Measurements from ENCODE around the gene BRSK1.

The BRSK1 gene

DNA sequence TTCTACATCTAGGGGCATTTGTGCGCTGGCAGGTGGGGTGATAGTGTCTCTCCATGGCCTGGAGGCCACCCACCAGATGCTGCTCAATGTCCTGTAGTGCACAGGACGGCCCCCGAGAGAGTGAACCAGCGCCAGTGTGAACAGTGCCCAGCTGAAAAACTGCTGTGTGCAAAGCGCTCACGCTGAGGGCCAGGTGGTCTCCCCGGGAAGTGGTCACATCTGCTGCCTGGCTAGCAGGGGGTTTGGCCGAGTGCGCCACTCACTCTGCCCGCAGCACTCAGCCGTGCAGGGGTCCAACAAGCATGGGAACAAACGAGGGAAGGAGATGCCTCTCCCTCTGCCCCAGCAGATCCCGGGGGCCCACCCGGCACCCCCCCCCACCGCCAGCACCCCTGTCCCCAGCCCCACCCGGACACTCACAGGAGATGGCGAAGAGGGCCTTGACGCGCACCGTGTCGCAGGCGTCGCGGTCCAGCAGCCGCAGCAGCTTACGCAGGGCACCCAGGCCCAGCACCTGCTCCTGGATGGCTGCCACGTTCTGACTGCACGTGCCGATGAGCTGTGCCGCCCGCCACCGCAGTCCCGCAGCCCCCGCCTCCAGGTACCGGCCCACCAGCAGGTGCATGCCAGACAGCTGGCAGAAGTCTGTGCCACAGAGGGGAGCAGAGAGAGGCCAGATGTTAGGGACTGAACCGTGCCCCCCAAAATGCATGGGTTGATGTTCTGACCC is 9.7 kb upstream of the BRSK1 start:
- no peak for DNase-seq (ENCODE audit: low read depth in 2 of 2)

DNA sequence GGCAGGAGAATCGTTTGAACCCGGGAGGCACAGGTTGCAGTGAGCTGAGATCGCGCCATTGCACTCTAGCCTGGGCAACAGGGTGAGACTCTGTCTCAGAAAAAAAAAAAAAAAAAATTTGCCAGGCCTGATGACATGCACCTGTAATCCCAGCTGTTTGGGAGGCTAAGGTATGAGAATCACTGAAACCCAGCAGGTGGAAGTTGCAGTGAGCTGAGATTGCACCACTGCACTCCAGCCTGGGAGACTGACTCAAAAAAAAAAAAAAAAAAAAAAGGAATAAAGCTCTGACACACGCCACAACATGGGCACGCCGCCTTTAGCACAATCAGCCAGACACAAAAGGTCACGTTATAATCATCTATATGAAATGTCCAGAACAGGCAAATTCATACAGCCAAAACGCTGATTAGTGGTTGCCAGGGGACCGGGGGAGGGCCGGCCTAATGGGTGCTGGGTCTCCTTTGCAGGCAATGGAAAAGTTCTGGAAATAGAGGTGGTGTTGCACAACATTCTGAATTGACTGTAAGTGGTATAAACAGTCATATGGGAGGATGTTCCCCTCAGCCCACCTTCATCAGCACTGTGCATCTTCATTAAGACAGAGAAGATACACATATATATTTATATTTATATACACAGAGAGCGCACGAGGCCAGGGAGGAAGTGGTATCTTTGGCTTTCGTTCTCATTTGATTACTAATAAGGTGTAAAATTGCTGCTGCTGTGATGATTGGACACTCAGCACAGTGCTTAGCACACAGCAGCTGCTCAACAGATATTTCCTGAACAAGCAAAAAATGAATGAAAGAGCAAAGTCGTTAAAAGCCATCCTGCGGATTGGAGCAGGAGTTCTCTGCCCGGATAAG is 7.7 kb upstream of the BRSK1 start:
- no peak for DNase-seq (ENCODE audit: low read depth in 2 of 2)

DNA sequence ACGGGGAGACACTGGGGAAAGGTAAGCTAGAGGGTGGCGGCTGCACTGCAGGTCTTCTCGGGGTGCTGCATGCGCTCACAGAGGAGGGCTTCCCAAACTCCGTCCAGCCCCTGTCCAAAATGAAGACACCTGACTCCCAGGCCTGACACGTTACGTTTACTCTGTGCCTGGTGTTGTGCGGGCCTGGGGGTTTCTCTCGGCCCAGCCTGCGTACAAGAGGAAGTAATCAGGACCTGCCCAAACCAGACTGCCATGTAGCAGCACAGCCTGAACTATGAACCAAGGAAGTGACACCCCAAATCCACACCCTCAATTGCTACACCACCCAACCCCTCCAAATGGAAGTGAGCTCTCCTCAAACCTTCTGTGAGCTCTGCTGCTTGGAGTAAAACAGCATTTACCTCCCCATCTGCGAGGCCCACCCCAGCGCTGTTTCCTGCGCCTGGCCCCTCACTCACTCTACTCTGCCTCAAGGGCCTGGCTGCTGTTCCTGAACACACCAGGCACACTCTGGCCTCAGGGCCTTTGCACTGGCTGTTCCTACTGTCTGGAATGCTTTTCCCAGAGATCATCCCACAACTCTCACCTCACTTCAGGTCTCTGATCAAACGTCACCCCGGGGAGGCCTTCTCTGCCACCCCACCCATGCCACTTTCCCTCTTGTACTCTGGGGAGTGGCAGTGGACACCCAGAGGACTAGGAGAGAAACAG is 6.9 kb upstream of the BRSK1 start:
- no peak for DNase-seq (ENCODE audit: low read depth in 2 of 2)

DNA sequence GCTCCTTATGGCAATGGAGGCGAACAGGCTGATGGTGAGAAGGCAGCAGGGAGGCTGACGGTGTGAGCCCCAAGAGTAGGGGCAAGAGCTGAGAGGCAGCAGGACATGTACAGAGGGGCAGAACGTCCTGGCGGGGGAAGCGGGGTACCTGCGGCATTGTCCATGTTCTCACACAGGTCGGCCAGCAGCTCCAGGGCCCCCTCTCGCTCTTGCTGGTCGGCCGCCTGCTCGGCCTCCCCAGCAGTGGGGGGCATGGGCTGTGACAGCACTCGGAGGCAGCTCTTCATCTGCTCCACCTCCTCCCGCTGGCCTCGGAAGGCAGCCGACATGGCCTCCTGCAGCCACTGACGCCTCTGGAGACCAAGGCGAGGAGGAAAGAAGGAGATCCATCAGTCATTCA is 6.3 kb upstream of the BRSK1 start:
- no peak for DNase-seq (ENCODE audit: low read depth in 2 of 2)

DNA sequence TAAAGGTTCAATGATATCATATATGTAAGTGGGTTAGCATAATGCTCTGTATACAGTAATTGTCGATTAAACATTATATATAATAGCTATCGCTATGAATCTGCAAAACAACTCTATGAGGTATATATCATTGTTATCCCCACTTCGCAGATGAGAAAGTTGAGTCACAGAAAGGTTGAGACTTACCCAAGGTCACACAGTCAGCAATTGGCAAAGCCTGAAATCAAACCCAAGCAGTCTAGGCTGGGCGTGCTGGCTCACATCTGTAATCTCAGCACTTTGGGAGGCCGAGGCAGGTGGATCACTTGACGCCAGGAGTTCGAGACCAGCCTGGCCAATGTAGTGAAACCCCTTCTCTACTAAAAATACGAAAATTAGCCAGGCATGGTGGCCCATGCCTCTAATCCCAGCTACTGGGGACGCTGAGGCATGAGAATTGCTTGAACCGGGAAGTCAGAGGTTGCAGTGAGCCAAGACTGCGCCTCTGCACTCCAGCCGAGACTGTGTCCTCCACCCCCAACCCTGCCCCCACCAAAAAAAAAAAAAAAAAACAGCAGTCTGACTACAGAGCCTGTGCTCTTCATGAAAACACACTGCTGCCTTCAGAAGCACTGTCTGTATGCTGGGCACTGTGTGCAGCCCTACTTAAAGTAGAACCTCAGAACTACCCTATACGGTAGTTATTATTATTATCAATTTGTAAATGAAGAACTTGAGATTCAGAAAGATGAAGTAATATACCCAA is 5.2 kb upstream of the BRSK1 start:
- no peak for DNase-seq (ENCODE audit: low read depth in 2 of 2)

DNA sequence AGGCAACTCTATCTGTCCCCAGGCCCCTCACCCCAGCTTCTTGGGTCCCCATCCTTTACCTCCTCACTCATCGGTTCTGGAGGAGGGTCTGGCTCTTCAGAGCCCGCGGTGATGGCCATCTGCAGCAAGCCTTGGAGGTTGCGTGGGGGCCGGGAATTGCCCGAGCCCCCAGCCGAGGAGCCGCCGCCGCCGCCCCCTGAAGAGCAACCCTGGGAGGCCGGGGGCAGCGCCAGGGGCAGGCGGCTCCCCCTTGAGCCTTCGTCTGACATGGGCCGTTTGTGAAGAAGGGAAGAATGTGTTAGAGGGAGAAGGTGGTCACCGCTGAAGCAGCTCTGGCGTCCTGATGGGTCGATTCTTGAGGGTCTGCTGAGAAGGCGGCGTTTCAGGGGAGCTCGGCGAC is 4.5 kb upstream of the BRSK1 start:
- no peak for DNase-seq (ENCODE audit: low read depth in 2 of 2)

DNA sequence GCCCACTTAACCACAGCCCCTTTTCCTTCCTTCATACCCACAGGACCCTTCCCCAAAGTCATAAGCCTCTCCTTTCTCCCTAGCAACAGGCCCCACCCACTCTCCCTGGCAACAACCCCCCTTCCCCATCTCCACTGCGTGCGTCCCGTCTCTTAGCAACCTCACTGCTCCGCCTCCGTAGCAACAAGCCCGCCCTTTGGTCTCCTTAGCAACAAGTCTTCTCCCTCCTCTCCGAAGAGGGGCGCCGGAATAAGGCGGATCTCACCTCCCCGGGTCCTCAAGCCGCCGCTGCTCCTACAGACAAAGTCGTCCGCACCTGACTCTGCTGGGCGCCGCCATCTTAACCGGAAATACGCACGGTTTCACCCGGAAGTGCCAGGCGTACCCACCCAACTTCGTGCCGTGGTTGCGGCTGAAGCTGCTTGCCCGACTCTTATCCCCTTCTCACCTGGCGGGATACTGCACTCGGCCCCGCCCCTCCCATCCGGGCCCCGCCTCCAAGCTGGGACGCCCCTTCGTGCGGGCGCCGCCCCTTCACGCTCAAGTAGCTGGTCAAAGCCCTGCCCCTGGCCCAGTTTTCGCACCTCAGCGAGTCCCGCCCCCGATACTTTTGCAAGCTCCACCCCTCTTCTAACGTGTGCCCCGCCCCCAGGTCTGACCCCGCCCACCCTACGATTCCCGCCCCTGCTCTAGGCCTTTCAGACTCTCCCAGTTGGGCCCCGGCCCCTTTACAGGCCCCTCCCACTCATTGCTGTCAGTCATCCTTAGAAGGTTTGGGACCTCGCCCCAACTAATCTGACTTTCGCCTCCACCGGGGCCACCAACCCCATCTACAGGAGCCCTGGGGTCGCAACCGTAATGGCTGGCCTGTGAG is 3.8 kb upstream of the BRSK1 start, which contains the start of gene HSPBP1:
TSS of gene HSPBP1 (minus strand) at position 341 of the 874 bp plus-strand sequence. CDS start 502 bp downstream, outside the sequence.
- peak; percentile 90 to 93 for DNase-seq (ENCODE audit: low read depth in 2 of 2)

DNA sequence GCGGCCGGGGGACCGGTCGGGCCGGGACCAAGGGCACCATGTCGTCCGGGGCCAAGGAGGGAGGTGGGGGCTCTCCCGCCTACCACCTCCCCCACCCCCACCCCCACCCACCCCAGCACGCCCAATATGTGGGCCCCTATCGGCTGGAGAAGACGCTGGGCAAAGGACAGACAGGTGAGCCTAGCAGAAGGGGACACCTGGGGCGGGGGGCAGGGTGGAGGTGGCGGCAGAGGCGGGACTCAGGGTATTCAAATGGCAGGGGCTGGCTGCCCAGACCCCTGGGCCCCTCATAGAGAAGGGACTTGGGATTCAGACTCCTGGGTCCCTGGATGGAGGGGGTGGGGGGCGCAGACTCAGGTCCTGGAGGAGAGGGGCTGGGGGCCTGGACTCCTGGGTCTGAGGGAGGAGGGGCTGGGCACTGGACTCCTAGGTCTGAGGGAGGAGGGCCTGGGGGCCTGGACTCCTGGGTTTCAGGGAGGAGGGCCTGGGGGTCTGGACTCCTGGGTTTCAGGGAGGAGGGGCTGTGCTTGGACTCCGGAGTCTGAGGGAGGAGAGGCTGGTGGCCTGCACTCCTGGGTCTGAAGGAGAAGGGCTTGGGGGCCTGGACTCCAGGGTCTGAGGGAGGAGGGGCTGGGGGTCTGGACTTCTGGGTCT is 735 bp downstream of the BRSK1 start:
- DNase-seq (ENCODE audit: low read depth in 2 of 2): no peak

GRCh38 chr19:55285229-55285890 is 1.6 kb downstream of the BRSK1 start:
- no peak for DNase-seq (ENCODE audit: low read depth in 2 of 2)

GRCh38 chr19:55287361-55288079 is 3.7 kb downstream of the BRSK1 start:
- no peak for DNase-seq (ENCODE audit: low read depth in 2 of 2)

GRCh38 chr19:55289117-55289796 is 5.5 kb downstream of the BRSK1 start:
- no peak for DNase-seq (ENCODE audit: low read depth in 2 of 2)

DNA sequence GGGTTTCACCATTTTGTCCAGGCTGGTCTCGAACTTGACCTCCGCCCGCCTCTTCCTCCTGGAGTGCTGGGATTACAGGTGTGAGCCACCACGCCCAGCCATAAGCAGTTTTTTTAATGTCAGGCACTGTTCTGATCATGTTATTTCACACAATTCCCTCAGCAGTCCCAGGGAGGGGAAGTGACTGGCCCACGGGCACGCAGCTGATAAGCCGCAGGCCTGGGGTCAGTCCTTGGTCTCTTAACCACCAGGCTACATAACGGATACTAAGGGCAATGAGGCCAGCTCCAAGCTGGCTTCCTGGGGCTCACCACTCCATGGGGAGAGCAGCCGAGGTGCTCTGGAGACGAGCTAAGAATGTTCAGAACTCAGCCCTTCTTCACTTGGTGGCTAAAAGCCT is 13.5 kb downstream of the BRSK1 start:
- no peak for DNase-seq (ENCODE audit: low read depth in 2 of 2)

GRCh38 chr19:55299991-55300390 is 16.2 kb downstream of the BRSK1 start:
- no peak for DNase-seq (ENCODE audit: low read depth in 2 of 2)

DNA sequence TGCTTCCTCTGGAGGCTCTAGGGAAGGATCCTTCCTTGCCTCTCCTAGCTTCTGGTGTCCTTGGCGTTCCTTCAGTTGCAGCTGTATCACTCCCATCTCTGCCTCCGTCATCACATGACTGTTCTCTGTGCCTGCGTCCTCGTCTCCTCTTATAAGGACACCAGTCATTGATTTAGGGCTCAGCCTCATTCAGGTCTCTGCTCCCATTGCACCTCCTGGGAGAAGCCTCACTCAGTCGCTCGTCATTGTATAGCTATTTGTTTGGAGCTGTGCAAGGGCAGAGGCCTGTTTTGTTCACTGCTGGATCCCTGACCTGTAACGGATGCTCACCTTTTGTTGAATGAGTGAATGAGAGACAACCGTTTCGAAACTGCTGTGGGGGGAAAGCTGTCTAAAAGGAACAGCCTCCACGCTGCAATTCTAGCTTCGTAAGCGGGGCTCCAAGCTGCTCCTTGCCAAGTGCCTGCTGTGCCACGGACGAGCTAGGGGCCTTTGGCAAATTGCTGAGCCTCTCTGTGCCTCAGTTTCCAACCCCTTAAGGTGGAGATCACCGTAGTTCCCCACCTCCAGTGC is 17.2 kb downstream of the BRSK1 start:
- no peak for DNase-seq (ENCODE audit: low read depth in 2 of 2)

- DNase-seq (ENCODE audit: low read depth in 2 of 2): peak; percentile 86 to 97
Measured at GRCh38 chr19:55301459-55302317, 17.9 kb downstream of the BRSK1 start.

DNA sequence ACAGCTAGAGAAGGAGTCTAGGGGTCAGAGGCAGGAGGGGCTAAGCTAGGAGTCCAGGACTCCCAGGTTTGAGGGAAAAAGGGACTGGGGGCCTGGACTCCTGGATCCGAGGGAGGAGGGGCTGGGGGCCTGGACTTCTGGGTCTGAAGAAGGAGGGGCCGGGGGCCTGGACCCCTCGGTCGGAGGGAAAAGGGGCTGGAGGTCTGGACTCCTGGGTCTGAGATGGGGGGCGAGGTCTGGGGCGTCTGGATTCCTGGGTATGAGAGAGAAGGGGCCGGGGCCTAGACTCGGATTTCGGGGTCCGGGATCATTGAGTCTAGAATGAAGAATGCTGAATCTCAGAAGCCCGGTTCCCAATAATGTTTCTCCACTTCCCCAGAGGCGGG is 18.5 kb downstream of the BRSK1 start:
- no peak for DNase-seq (ENCODE audit: low read depth in 2 of 2)

GRCh38 chr19:55303477-55303876 is 19.7 kb downstream of the BRSK1 start:
- DNase-seq (ENCODE audit: low read depth in 2 of 2): no peak
